Measurements from ENCODE around the gene TMC6. TPM values are rescaled to one million over a fixed set of nuclear protein-coding genes. Genes with fewer than 3 reads are reported as not detected.
"Not testable (repeated sequence)": the region's sequence is repeated elsewhere in the genome, so short reads cannot be mapped to it uniquely, and the experiment has no call there.

Gene TMC6
- total and polyA plus RNA-seq, 2 of the 13 experiments (the other 11 are each of a cell fraction or from before 2014, with no cell fraction given) = 48.4 to 99.1 TPM

- not testable (repeated sequence) for BruUV-seq (replicated peaks); H3K27ac ChIP-seq (ENCODE audit: extremely low read length, insufficient read depth, low read length)
Observed at GRCh38 chr17:78171591-78172248, 43.2 kb upstream of the TMC6 start.

More at GRCh38 chr17:78171591-78172248, 43.2 kb upstream of the TMC6 start:
- H2AFZ ChIP-seq (ENCODE audit: low read length); H3K4me2 ChIP-seq (ENCODE audit: low read depth, low read length); CTCF ChIA-PET (ENCODE audit: low intra/inter-chr PET ratio, low total read pairs); DNase-seq (ENCODE audit: low spot score); in situ Hi-C loops (cut with HindIII; ENCODE audit: extremely low pct_ligation_motif_present, low pct_unique_long_range_greater_than_20kb); FAIRE-seq; H3K9me3 ChIP-seq (ENCODE audit: low read length); H3K4me3 ChIP-seq (replicated peaks in 1 of 3; ENCODE audit: insufficient read depth in 1 of 3, low read depth in 2 of 3, low read length in 3 of 3); intact Hi-C loops (cut with micrococcal nuclease; ENCODE audit: unreplicated experiment); H3K79me2 ChIP-seq (ENCODE audit: insufficient read depth, low read length); H3K27me3 ChIP-seq (ENCODE audit: control insufficient read depth in 1 of 2, insufficient read depth in 2 of 2, low read length in 2 of 2); ATAC-seq; H4K20me1 ChIP-seq (ENCODE audit: insufficient read depth, low read length); H3K9ac ChIP-seq (ENCODE audit: insufficient read depth, low read depth, low read length): not testable (repeated sequence)
- Histone ChIP-seq H3K36me3 (replicated peaks in 1 of 2; ENCODE audit: control insufficient read depth in 1 of 2, insufficient read depth in 2 of 2, low read length in 2 of 2) (peaks cover 10 to 37% of the 10 kb centered on the region in 2 experiments), H3K4me1 (ENCODE audit: insufficient read depth, low read length) (peaks cover 52% of the 10 kb centered on the region)
- POLR2A ChIA-PET = interaction anchor here (1.7 kb wide), 1 partner anchor 16 kb away, joined by 6 read pairs; the partner anchor contains the start of genes AFMID and TK1
- 98% methylated on average over 14 of the region's 19 CpGs for WGBS (ENCODE audit: low lambda C conversion rate)
- TF ChIP-seq AGO1 (IDR thresholded peaks at IDR 0.05; ENCODE audit: low read depth, low read length, poor library complexity, severe bottlenecking) = peak; percentile 5
- 0 out of 2 replicates have a peak, but pooled peaks have one; percentile 13 for TF ChIP-seq UBTF (CRISPR knock-in tag; IDR thresholded peaks at IDR 0.05)
- TF ChIP-seq ZNF687 (CRISPR knock-in tag; IDR thresholded peaks at IDR 0.05) = peak; percentile 18; the same call in 1 of the 2 replicates
- TF ChIP-seq POLR2AphosphoS5 (IDR thresholded peaks at IDR 0.05; ENCODE audit: low read depth, low read length) = peak; percentile 15; the same call in 1 of the 2 replicates
- peak; percentile 18; the same call in 1 of the 2 replicates for TF ChIP-seq ZC3H13 (CRISPR knock-in tag; IDR thresholded peaks at IDR 0.05)
- TF ChIP-seq ZBTB4 (CRISPR knock-in tag; IDR thresholded peaks at IDR 0.05; ENCODE audit: borderline replicate concordance) = 0 out of 2 replicates have a peak, but pooled peaks have one; percentile 47

Measured in HepG2 (cell line).